ENCODE measurements around the gene LGMN.

LGMN gene

GRCh38 chr14:92656306-92657081 lies 91.9 kb downstream of the LGMN start:
- Histone ChIP-seq H3K4me1 (ENCODE audit: control insufficient read depth, insufficient read depth, low read length) (peaks cover 8% of the 10 kb centered on the region), H3K27me3 (ENCODE audit: control insufficient read depth, insufficient read depth, low read length) (no peaks in the 10 kb centered on the region), H3K36me3 (ENCODE audit: control insufficient read depth, insufficient read depth, low read length) (peaks cover 10% of the 10 kb centered on the region), H3K9ac (ENCODE audit: low read length) (no peak overlapping the region), H3K27ac (ENCODE audit: low read depth, low read length) (peak overlapping the region; percentile 78), H3K4me3 (ENCODE audit: low read length) (no peak overlapping the region)

- Histone ChIP-seq H3K4me3 (ENCODE audit: low read length) (no peak overlapping the region), H3K36me3 (ENCODE audit: control insufficient read depth, insufficient read depth, low read length) (peaks cover 5% of the 10 kb centered on the region), H3K27ac (ENCODE audit: low read depth, low read length) (peak overlapping the region; percentile 78), H3K9ac (ENCODE audit: low read length) (no peak overlapping the region), H3K4me1 (ENCODE audit: control insufficient read depth, insufficient read depth, low read length) (peaks cover 10% of the 10 kb centered on the region), H3K27me3 (ENCODE audit: control insufficient read depth, insufficient read depth, low read length) (no peaks in the 10 kb centered on the region)
Observed at GRCh38 chr14:92655419-92656201, 92.8 kb downstream of the LGMN start.

DNA sequence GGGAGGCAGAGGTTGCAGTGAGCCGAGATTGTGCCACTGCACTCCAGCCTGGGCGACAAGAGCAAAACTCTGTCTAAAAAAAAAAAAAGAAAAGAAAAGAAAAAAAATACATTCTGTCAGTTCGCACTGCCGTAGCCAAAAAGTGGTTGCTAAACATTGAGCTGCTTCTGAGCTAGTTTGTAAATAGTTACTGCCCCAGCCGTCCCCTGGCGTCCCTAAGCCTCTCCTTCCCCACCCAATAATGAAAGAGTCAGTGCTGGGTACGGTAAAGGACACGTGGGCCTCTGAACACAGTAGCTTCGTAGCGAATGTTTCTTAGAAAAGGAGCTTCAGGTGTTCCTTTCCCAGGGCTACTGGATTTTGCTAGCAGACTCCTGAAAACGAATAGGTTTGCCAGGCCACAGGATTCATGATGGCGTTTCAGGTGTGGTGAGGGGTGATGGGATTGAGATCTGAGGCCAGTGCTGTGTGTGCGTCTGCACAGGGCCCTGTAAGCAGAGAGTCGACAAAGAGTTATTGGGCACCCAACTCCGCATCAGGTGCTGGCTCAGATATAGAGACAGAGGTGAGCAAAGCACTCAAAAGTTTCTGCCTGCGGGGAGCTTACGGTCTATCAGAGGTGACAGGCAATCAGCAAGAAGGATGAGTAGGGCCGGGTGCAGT lies 94.1 kb downstream of the LGMN start:
- no peaks in the 10 kb centered on the region for H3K36me3 ChIP-seq (ENCODE audit: control insufficient read depth, insufficient read depth, low read length)
- H3K4me3 ChIP-seq (ENCODE audit: low read length) = no peak overlapping the region
- H3K27me3 ChIP-seq (ENCODE audit: control insufficient read depth, insufficient read depth, low read length) = no peaks in the 10 kb centered on the region
- no peak overlapping the region for H3K9ac ChIP-seq (ENCODE audit: low read length)
- peak overlapping the region; percentile 46 for H3K27ac ChIP-seq (ENCODE audit: low read depth, low read length)
- peaks cover 20% of the 10 kb centered on the region for H3K4me1 ChIP-seq (ENCODE audit: control insufficient read depth, insufficient read depth, low read length)
